K562 (cell line): Measurements from ENCODE around the gene PATJ. TPM values are rescaled to one million over a fixed set of nuclear protein-coding genes. Genes with fewer than 3 reads are reported as not detected.

ENCODE experiments used
- ATAC-seq: fragments of 200-7000 bp; cut with Tn5 transposase; 3 replicates; pipeline ENCODE4 v1.9.1; 2020; ENCODE audit warnings: moderate library complexity
- BruUV-seq: library from RNA; stranded (reverse); fragments of 400-500 nt; replicated peaks from 2 replicates; lab custom pipeline; 2021; lab: Mats Ljungman, UMichigan
- CTCF ChIA-PET: fragments of 300-600 bp; formaldehyde crosslinking; extraction: SDS; loops from one replicate; lab custom pipeline; 2021; ENCODE audit warnings: low intra/inter-chr PET ratio; lab: Yijun Ruan, JAX
- POLR2A ChIA-PET: fragments of 300-600, 350-650 bp; sonication (Branson Sonifier 250); formaldehyde crosslinking; extraction: SDS; loops from one replicate; lab custom pipeline; 2021; ENCODE audit warnings: antibody characterized with exemption, inconsistent platforms; lab: Yijun Ruan, JAX
- DNase-seq, 4 experiments: peaks; one replicate each; pipeline versions ENCODE4 v3.0.0 to v3.0.0-alpha.2; 2011 to 2018; ENCODE audit warnings: low spot score in 3 of 4, mixed read lengths in 3 of 4; ENCODE audit errors: extremely low read depth in 1 of 4
- FAIRE-seq: peaks from 2 replicates; lab custom pipeline; 2011; peaks lifted over from hg19 to GRCh38; lab: Jason Lieb, UNC
- H2AFZ ChIP-seq: 2 replicates; pipeline ENCODE4 v1.6.0; 2011; ENCODE audit warnings: low read depth, low read length, control low read depth, inconsistent platforms
- H3K27ac ChIP-seq: fragments of 200-600 bp; 3 replicates; pipeline ENCODE4 v1.8.0; 2011; ENCODE audit warnings: low read depth, mild to moderate bottlenecking, control low read depth, inconsistent platforms, low read length, moderate library complexity, mixed read lengths; ENCODE audit errors: extremely low read depth
- H3K27me3 ChIP-seq, 2 experiments: fragments of 300-600 bp in 1 of 2; 2 replicates in 1 of 2; 3 replicates in 1 of 2; pipeline versions ENCODE4 v1.6.0 to v1.8.0; 2011; ENCODE audit warnings: inconsistent platforms in 2 of 2, low read length in 2 of 2, mild to moderate bottlenecking in 1 of 2, mixed read lengths in 1 of 2, moderate library complexity in 1 of 2; ENCODE audit not compliant: control insufficient read depth in 2 of 2, insufficient read depth in 2 of 2
- H3K36me3 ChIP-seq: fragments of 300-600 bp; 3 replicates; pipeline ENCODE4 v1.8.0; 2011; ENCODE audit warnings: mild to moderate bottlenecking, low read length, inconsistent platforms; ENCODE audit not compliant: control insufficient read depth, insufficient read depth
- H3K4me1 ChIP-seq, 2 experiments: fragments of 200-600 bp in 1 of 2; replicated peaks in 1 of 2; 2 replicates in 1 of 2; 3 replicates in 1 of 2; pipeline versions ENCODE4 v1.5.1 to v1.8.0; 2011; ENCODE audit warnings: inconsistent platforms in 2 of 2, low read length in 2 of 2, mild to moderate bottlenecking in 1 of 2, mixed read lengths in 1 of 2, moderate library complexity in 1 of 2; ENCODE audit not compliant: control insufficient read depth in 2 of 2, insufficient read depth in 2 of 2
- H3K4me2 ChIP-seq: 2 replicates; pipeline ENCODE4 v1.6.1; 2011; ENCODE audit warnings: low read length, control low read depth, inconsistent platforms, mixed read lengths; ENCODE audit not compliant: insufficient read depth
- H3K4me3 ChIP-seq: fragments of 200-600 bp; sonication (generic), shearing (Covaris generic); 2 replicates; pipeline ENCODE4 v1.5.1; 2016; ENCODE audit warnings: control low read depth, inconsistent platforms
- H3K79me2 ChIP-seq: fragments of 200-600 bp; 3 replicates; pipeline ENCODE4 v1.8.0; 2011; ENCODE audit warnings: low read length, inconsistent platforms; ENCODE audit not compliant: control insufficient read depth, insufficient read depth
- H3K9ac ChIP-seq, 2 experiments: 2 replicates each; pipeline versions ENCODE4 v1.6.0 to v1.6.1; 2011; ENCODE audit warnings: low read depth in 2 of 2, low read length in 2 of 2, control low read depth in 1 of 2, inconsistent platforms in 1 of 2, mild to moderate bottlenecking in 1 of 2, mixed read lengths in 1 of 2; ENCODE audit not compliant: insufficient read depth in 1 of 2
- H3K9me1 ChIP-seq: one replicate; pipeline ENCODE4 v1.6.0; 2011; ENCODE audit warnings: inconsistent platforms, mild to moderate bottlenecking, low read length, moderate library complexity; ENCODE audit not compliant: control insufficient read depth, insufficient read depth
- H3K9me3 ChIP-seq: replicated peaks from 2 replicates; pipeline ENCODE4 v1.5.1; 2011; ENCODE audit warnings: low read depth, low read length, inconsistent platforms; ENCODE audit not compliant: control insufficient read depth, insufficient read depth
- H4K20me1 ChIP-seq: replicated peaks from 2 replicates; pipeline ENCODE4 v1.6.1; 2011; ENCODE audit warnings: low read length, inconsistent platforms, mixed read lengths; ENCODE audit not compliant: control insufficient read depth, insufficient read depth
- ARID1B ChIP-seq: fragments of 450-650 bp; IDR thresholded peaks from 2 replicates; pipeline ENCODE4 v1.6.1; 2016; ENCODE audit warnings: antibody characterized with exemption, mild to moderate bottlenecking, inconsistent platforms
- CLOCK ChIP-seq: fragments of 250-450 bp; sonication (Bioruptor Pico); IDR thresholded peaks from 2 replicates; pipeline ENCODE4 v1.4.0; 2020; ENCODE audit warnings: mild to moderate bottlenecking, moderate library complexity, borderline replicate concordance
- MAX ChIP-seq: sonication (generic); formaldehyde crosslinking; IDR thresholded peaks from 2 replicates; pipeline ENCODE4 v1.9.0; 2022; ENCODE audit warnings: mild to moderate bottlenecking, missing genetic modification reagents
- MECOM ChIP-seq: fragments of 250-450 bp; sonication (Bioruptor Pico); IDR thresholded peaks from 2 replicates; pipeline ENCODE4 v1.8.0; 2022; ENCODE audit warnings: inconsistent platforms
- POLR2B ChIP-seq: fragments of 450-650 bp; IDR thresholded peaks from 2 replicates; pipeline ENCODE4 v1.6.1; 2018; ENCODE audit warnings: low read depth; ENCODE audit not compliant: partially characterized antibody
- RB1 ChIP-seq: fragments of 450-650 bp; IDR thresholded peaks from 2 replicates; pipeline ENCODE4 v1.6.1; 2017; ENCODE audit warnings: low read depth, mild to moderate bottlenecking
- RBM14 ChIP-seq: fragments of 200-400 bp; formaldehyde crosslinking; IDR thresholded peaks from 2 replicates; pipeline ENCODE4 v1.6.1; 2018; ENCODE audit warnings: low read depth, mild to moderate bottlenecking, low read length, moderate library complexity, borderline replicate concordance; ENCODE audit not compliant: insufficient read depth
- ZNF398 ChIP-seq: fragments of 250-450 bp; sonication (Bioruptor Pico); IDR thresholded peaks from 2 replicates; pipeline ENCODE4 v1.8.0; 2021; ENCODE audit warnings: moderate library complexity, mild to moderate bottlenecking, inconsistent platforms
- in situ Hi-C: fragments of 300-500 bp; cut with MboI; formaldehyde crosslinking; loops from 4 replicates; pipeline ENCODE4 v1.15.0; 2018; ENCODE audit warnings: inconsistent platforms, mixed read lengths
- intact Hi-C: fragments of 100-400 bp; cut with micrococcal nuclease; formaldehyde crosslinking; loops from 2 replicates; pipeline ENCODE4 v1.14.2; 2022
- polyA plus RNA-seq, 8 experiments: library from polyadenylated mRNA; depleted of rRNA in 4 of 8; stranded (reverse) in 5 of 8; unstranded in 3 of 8; fragments of >200 nt; fragmentation: Nextera tagmentation in 2 of 8; fragmentation: Illumina TruSeq in 1 of 8; extraction: Ambion mirVana in 2 of 8; extraction: Trizol in 1 of 8; gene quantifications; 2 replicates each; pipeline versions ENCODE4 v1.2.1 to v1.2.3, GENCODE V29; 2011 to 2014; ENCODE audit warnings: inconsistent platforms in 1 of 8, missing spikeins in 1 of 8
- total RNA-seq, 7 experiments: library from RNA; depleted of rRNA in 6 of 7; stranded (reverse); fragments of >200 nt in 6 of 7; fragmentation: Illumina TruSeq in 2 of 7; extraction: Trizol in 2 of 7; gene quantifications; 2 replicates each; pipeline versions ENCODE4 v1.2.1 to v1.2.3, GENCODE V29; 2011 to 2021; ENCODE audit warnings: low replicate concordance in 1 of 7

PATJ gene
- total and polyA plus RNA-seq, 9 of the 15 experiments (the other 6 are each of a cell fraction or from before 2014, with no cell fraction given) = 0.22 TPM; not detected in 8

GRCh38 chr1:61941794-61942193 lies 199.5 kb downstream of the PATJ start:
- H3K4me2 ChIP-seq = no peak overlapping the region
- H3K79me2 ChIP-seq = no peaks in the 10 kb centered on the region
- H3K4me3 ChIP-seq = no peak overlapping the region
- CTCF ChIA-PET = no interaction called here
- DNase-seq (no peak), FAIRE-seq (no peak), ATAC-seq (no peak)
- H4K20me1 ChIP-seq = no peaks in the 10 kb centered on the region
- intact Hi-C loops (no loop called here), in situ Hi-C loops (no loop called here)
- H3K9me1 ChIP-seq = no peaks in the 10 kb centered on the region
- TF ChIP-seq RBM14 (no peak), RB1 (no peak), MAX (no peak), ARID1B (no peak), MECOM (CRISPR knock-in tag) (no peak), CLOCK (CRISPR knock-in tag) (no peak), POLR2B (no peak), ZNF398 (CRISPR knock-in tag) (no peak)
- no TSS peak for BruUV-seq
- no peak overlapping the region for H2AFZ ChIP-seq
- no peaks in the 10 kb centered on the region; a peak in 1 of 5 replicates for H3K27me3 ChIP-seq
- H3K4me1 ChIP-seq = no peaks in the 10 kb centered on the region
- H3K9me3 ChIP-seq = no peaks in the 10 kb centered on the region
- POLR2A ChIA-PET = no interaction called here
- H3K36me3 ChIP-seq = no peaks in the 10 kb centered on the region
- no peak overlapping the region for H3K27ac ChIP-seq
- H3K9ac ChIP-seq = no peak overlapping the region
